Loucy (cell line): ENCODE results near the gene APEX1.

ENCODE experiments used
- H2AFZ ChIP-seq: fragments of 200-600 bp; sonication (generic); 2 replicates; pipeline ENCODE4 v1.6.0; 2016; ENCODE audit warnings: antibody characterized with exemption, mild to moderate bottlenecking, low read length, moderate library complexity
- H3F3A ChIP-seq: fragments of 200-600 bp; 2 replicates; pipeline ENCODE4 v1.6.0; 2016; ENCODE audit warnings: antibody characterized with exemption, low read depth, mild to moderate bottlenecking
- H3K27me3 ChIP-seq: fragments of 200-600 bp; sonication (generic); 2 replicates; pipeline ENCODE4 v1.6.1; 2014; ENCODE audit warnings: low read length, mild to moderate bottlenecking; ENCODE audit not compliant: insufficient read depth, poor library complexity, severe bottlenecking
- H3K36me3 ChIP-seq: fragments of 200-600 bp; sonication (generic); 2 replicates; pipeline ENCODE4 v1.6.1; 2016; ENCODE audit warnings: low read length; ENCODE audit not compliant: insufficient read depth
- H3K4me1 ChIP-seq: fragments of 200-600 bp; sonication (generic); 2 replicates; pipeline ENCODE4 v1.5.1; 2014; ENCODE audit warnings: low read length, mild to moderate bottlenecking; ENCODE audit not compliant: insufficient read depth, poor library complexity, severe bottlenecking
- H3K4me2 ChIP-seq: fragments of 200-600 bp; sonication (generic); 2 replicates; pipeline ENCODE4 v1.6.0; 2014; ENCODE audit warnings: antibody characterized with exemption, low read length, low read depth, mild to moderate bottlenecking; ENCODE audit not compliant: poor library complexity, severe bottlenecking
- H3K4me3 ChIP-seq: fragments of 200-600 bp; sonication (generic); 2 replicates; pipeline ENCODE4 v1.5.1; 2014; ENCODE audit warnings: low read length, mild to moderate bottlenecking, mixed read lengths; ENCODE audit not compliant: poor library complexity, severe bottlenecking
- H3K79me2 ChIP-seq: fragments of 200-600 bp; sonication (generic); 2 replicates; pipeline ENCODE4 v1.6.1; 2014; ENCODE audit warnings: low read length; ENCODE audit not compliant: insufficient read depth
- H3K9ac ChIP-seq: fragments of 200-600 bp; sonication (generic); 2 replicates; pipeline ENCODE4 v1.6.0; 2014; ENCODE audit warnings: mild to moderate bottlenecking, low read depth, low read length, moderate library complexity; ENCODE audit not compliant: poor library complexity, severe bottlenecking
- H3K9me2 ChIP-seq: fragments of 200-600 bp; sonication (generic); replicated peaks from 2 replicates; pipeline ENCODE4 v1.6.1; 2016; ENCODE audit warnings: low read depth, low read length, mixed read lengths
- H3K9me3 ChIP-seq: fragments of 200-600 bp; sonication (generic); 2 replicates; pipeline ENCODE4 v1.6.1; 2014; ENCODE audit warnings: mild to moderate bottlenecking, antibody characterized with exemption, low read length, low read depth; ENCODE audit not compliant: insufficient read depth
- H4K20me1 ChIP-seq: fragments of 200-600 bp; sonication (generic); 2 replicates; pipeline ENCODE4 v1.6.0; 2014; ENCODE audit warnings: antibody characterized with exemption, low read length, mild to moderate bottlenecking; ENCODE audit not compliant: insufficient read depth, poor library complexity, severe bottlenecking
- EZH2phosphoT487 ChIP-seq: fragments of 200-600 bp; IDR thresholded peaks from 2 replicates; pipeline ENCODE4 v1.6.1; 2018; ENCODE audit warnings: antibody characterized with exemption, mild to moderate bottlenecking, moderate library complexity, borderline replicate concordance
- TF ChIP-seq, protein P1 (sequence below): fragments of 200-600 bp; sonication (generic); conservative IDR thresholded peaks from 2 replicates; pipeline ENCODE4 v1.5.1; 2014; ENCODE audit warnings: mild to moderate bottlenecking, antibody characterized with exemption, low read length

APEX1 gene

DNA sequence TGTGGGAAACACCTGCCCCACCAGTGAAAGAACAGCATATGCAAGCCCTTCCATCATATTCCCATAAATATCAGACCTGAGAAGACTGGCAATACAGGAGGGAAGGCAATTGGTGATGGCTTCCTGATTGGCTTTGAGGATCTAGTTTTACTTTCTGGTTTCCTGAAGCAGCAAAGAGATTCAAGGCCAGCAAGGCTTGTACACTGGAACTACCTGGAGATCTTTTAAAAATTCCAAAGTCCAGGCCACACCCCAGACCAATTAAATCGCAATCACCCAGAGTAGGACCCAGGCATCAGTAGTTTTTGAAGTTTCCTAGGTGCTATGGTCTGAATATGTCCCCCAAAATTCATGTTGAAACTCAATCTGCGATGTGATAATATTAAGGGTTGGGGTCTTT, 38.8 kb upstream of the APEX1 start:
- Histone ChIP-seq H2AFZ (peak overlapping the region; percentile 85), H3K9me2 (no peaks in the 10 kb centered on the region), H4K20me1 (peaks cover 4% of the 10 kb centered on the region), H3K4me2 (peak overlapping the region; percentile 56), H3K9ac (peak overlapping the region; percentile 57), H3K79me2 (peaks cover 25% of the 10 kb centered on the region), H3K27me3 (no peaks in the 10 kb centered on the region), H3K4me1 (peaks cover 26% of the 10 kb centered on the region), H3K4me3 (peak overlapping the region; percentile 32), H3K36me3 (no peaks in the 10 kb centered on the region), H3K9me3 (no peaks in the 10 kb centered on the region), H3F3A (no peaks in the 10 kb centered on the region)
- TF ChIP-seq, protein P1, sequence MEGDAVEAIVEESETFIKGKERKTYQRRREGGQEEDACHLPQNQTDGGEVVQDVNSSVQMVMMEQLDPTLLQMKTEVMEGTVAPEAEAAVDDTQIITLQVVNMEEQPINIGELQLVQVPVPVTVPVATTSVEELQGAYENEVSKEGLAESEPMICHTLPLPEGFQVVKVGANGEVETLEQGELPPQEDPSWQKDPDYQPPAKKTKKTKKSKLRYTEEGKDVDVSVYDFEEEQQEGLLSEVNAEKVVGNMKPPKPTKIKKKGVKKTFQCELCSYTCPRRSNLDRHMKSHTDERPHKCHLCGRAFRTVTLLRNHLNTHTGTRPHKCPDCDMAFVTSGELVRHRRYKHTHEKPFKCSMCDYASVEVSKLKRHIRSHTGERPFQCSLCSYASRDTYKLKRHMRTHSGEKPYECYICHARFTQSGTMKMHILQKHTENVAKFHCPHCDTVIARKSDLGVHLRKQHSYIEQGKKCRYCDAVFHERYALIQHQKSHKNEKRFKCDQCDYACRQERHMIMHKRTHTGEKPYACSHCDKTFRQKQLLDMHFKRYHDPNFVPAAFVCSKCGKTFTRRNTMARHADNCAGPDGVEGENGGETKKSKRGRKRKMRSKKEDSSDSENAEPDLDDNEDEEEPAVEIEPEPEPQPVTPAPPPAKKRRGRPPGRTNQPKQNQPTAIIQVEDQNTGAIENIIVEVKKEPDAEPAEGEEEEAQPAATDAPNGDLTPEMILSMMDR: no peak
- no peak for TF ChIP-seq EZH2phosphoT487

DNA sequence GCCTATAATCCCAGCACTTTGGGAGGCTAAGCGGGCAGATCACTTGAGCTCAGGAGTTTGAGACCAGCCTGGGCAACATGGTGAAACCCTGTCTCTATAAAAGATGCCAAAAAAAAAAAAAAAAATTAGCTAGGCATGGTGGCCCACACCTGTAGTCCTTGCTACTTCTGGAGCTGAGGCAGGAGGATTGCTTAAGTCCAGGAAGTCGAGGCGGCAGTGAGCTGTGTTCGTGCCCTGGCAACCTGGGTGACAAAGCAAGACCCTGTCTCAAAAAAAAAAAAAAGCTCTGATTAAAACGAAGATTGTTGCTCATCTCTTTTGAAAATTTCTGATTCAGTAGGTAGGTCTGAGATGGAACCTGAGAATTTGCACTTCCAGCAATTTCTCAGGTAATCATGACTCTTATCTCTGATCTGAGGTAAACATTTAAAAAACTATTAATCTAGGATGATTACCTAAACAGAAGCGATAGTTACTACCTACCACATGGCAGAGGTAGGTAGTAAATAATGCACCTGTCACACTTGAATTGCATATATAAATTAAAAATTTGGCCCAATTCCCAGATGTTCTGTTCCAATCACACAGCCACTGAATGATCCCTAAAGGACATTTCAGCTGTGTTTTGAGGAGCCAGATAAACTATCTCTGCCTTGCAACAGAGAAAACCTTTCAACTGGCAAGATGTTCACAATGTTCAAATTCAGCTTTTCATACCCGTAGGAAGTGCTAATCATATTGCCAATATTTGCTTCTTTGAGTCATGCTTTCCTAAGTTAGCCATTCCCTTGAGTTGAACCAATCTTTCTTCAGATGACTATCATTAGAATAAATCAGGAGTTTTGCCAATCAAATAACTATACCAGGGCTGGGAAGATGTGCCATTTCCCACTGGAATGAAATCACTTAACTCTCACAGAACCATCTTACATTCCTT, 37.5 kb upstream of the APEX1 start:
- peaks cover 13% of the 10 kb centered on the region for H3K79me2 ChIP-seq
- no peaks in the 10 kb centered on the region for H3K9me2 ChIP-seq
- H3K4me1 ChIP-seq: peaks cover 16% of the 10 kb centered on the region
- no peak overlapping the region for H3K4me3 ChIP-seq
- no peaks in the 10 kb centered on the region for H3F3A ChIP-seq
- no peak overlapping the region for H2AFZ ChIP-seq
- H3K9me3 ChIP-seq: no peaks in the 10 kb centered on the region
- no peak overlapping the region for H3K4me2 ChIP-seq
- no peaks in the 10 kb centered on the region for H3K27me3 ChIP-seq
- H3K36me3 ChIP-seq: no peaks in the 10 kb centered on the region
- no peaks in the 10 kb centered on the region for H4K20me1 ChIP-seq
- TF ChIP-seq, protein P1: no peak
- no peak for TF ChIP-seq EZH2phosphoT487
- H3K9ac ChIP-seq: no peak overlapping the region

GRCh38 chr14:20418501-20418909, 36.5 kb upstream of the APEX1 start:
- Histone ChIP-seq H2AFZ (no peak overlapping the region), H3K27me3 (no peaks in the 10 kb centered on the region), H3K9me2 (no peaks in the 10 kb centered on the region), H4K20me1 (no peaks in the 10 kb centered on the region), H3K9me3 (no peaks in the 10 kb centered on the region), H3F3A (no peaks in the 10 kb centered on the region), H3K4me1 (peaks cover 21% of the 10 kb centered on the region), H3K4me2 (no peak overlapping the region), H3K79me2 (0 out of 2 replicates have a peak, but pooled peaks cover 6% of the 10 kb centered on the region), H3K4me3 (no peak overlapping the region), H3K36me3 (no peaks in the 10 kb centered on the region), H3K9ac (no peak overlapping the region)
- no peak for TF ChIP-seq EZH2phosphoT487
- TF ChIP-seq, protein P1: no peak
